Fibroblast of villous mesenchyme (primary cell): ENCODE data around the gene AK9. TPM values are rescaled to one million over a fixed set of nuclear protein-coding genes. Genes with fewer than 3 reads are reported as not detected.

Experiments used
- DNase-seq: peaks from one replicate; pipeline ENCODE4 v3.0.0-alpha.2; 2010; ENCODE audit warnings: low read depth
- H3K4me3 ChIP-seq: 2 replicates; pipeline ENCODE4 v1.5.1; 2011; ENCODE audit warnings: low read depth, mild to moderate bottlenecking, low read length
- CTCF ChIP-seq: IDR thresholded peaks from 2 replicates; pipeline ENCODE4 v1.5.1; 2012; ENCODE audit warnings: low read depth, mild to moderate bottlenecking, low read length; ENCODE audit not compliant: insufficient read depth
- total RNA-seq: library from RNA; depleted of rRNA; stranded (reverse); fragments of >200 nt; gene quantifications from 2 replicates; pipeline ENCODE4 v1.2.3, GENCODE V29; 2012

The AK9 gene
- total RNA-seq, 1 donor: 3.5 TPM

DNA sequence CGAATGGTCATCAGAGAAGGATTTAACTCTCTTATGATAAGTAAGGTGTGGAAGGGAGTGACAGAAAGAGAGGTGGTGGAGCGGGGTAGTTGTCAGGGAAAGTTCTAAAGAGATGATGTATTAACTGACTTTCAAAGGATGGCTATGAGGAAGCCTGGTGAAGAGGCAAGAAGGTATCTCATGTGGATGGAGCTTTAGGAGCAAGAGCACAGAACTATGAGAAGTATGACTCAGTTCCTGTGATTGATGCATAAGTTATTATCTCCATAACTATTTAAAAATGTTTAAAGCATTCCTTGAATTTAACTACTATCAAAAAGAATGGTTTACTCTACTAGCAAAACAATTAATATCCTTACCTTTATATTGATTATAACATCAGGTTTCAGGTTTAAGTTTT, 28.8 kb downstream of the AK9 start:
- TF ChIP-seq CTCF: no peak
- H3K4me3 ChIP-seq: no peak overlapping the region
- DNase-seq: no peak

DNA sequence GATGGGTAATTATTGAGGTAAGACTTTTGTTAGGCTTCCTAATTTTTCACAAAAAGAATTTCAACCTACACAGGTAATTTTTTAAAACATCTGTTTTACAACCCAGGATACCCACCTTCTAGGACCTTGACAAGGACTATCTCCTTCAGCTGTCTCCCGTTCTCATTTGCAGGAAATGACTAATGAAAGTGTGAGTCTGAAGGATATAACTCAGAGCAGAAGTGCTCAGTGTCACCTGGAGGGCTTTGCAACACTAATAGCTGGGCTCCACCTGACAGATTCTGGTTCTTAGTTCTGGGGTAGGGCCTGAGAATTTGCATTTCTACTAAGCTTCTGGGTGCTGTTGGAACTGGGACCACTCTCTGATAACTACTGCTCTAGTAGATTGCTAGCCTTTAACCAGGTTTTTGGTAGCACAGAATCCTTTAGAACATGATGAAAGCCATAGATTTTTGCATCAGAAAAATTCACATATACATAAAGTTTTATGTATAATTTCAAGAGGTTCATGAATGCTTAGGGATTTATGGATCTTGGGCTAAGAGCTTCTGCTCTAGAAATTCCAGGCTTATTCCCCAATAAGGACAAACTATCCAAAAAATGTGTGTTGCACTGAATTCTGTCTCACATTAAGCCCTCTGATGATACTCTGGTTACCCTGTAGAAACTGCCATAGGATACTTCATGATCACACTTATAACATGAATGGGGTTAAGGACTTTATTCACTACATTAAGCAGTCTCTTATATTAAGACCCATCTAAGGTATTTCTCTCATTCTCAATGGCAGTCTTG, 30.3 kb downstream of the AK9 start:
- no peak for DNase-seq
- no peak for TF ChIP-seq CTCF
- H3K4me3 ChIP-seq: no peak overlapping the region

- DNase-seq: no peak
- no peak for TF ChIP-seq CTCF
Measured at GRCh38 chr6:109655761-109656262, 35.2 kb downstream of the AK9 start.

GRCh38 chr6:109653264-109653663, 37.7 kb downstream of the AK9 start:
- no peak for TF ChIP-seq CTCF
- no peak for DNase-seq
- H3K4me3 ChIP-seq: no peak overlapping the region

More at GRCh38 chr6:109655761-109656262, 35.2 kb downstream of the AK9 start:
- no peak overlapping the region for H3K4me3 ChIP-seq

DNA sequence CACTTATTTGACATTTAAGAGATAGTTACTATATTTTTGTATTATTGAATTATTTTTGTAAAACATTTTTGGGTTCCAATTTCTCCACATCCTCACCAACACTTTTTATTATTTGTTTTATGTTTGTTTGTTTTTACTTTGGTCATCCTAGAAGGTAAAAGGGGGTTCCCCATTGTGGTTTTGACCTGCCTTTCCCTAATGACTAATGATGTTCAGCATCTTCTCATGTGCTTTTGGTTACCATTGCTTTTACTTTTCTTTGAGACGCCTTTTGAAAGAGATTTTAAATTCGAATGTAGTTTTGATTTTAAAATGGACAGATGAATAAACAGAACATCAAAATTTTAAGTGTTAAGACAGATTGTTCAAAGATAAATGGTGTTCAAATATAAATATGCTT, 46.9 kb downstream of the AK9 start:
- no peak for TF ChIP-seq CTCF
- H3K4me3 ChIP-seq: no peak overlapping the region
- DNase-seq: no peak

- no peak for DNase-seq
- TF ChIP-seq CTCF: no peak
- no peak overlapping the region for H3K4me3 ChIP-seq
Measured at GRCh38 chr6:109632405-109632804, 58.6 kb downstream of the AK9 start.
